Tongue (tissue), 2 donors: ENCODE measurements around the gene RNF157. TPM values are rescaled to one million over a fixed set of nuclear protein-coding genes. Genes with fewer than 3 reads are reported as not detected.
"Not testable (repeated sequence)": the region's sequence is repeated elsewhere in the genome, so short reads cannot be mapped to it uniquely, and the experiment has no call there.

Experiments used
- DNase-seq: peaks from one replicate; pipeline ENCODE4 v3.0.0-alpha.2; 2015
- total RNA-seq: library from RNA; depleted of rRNA; stranded (reverse); fragments of >200 nt; gene quantifications from one replicate; pipeline ENCODE4 v1.2.3, GENCODE V29; 2014

Gene RNF157
- total RNA-seq, 1 donor from 2014 or later: 6.7 TPM

DNA sequence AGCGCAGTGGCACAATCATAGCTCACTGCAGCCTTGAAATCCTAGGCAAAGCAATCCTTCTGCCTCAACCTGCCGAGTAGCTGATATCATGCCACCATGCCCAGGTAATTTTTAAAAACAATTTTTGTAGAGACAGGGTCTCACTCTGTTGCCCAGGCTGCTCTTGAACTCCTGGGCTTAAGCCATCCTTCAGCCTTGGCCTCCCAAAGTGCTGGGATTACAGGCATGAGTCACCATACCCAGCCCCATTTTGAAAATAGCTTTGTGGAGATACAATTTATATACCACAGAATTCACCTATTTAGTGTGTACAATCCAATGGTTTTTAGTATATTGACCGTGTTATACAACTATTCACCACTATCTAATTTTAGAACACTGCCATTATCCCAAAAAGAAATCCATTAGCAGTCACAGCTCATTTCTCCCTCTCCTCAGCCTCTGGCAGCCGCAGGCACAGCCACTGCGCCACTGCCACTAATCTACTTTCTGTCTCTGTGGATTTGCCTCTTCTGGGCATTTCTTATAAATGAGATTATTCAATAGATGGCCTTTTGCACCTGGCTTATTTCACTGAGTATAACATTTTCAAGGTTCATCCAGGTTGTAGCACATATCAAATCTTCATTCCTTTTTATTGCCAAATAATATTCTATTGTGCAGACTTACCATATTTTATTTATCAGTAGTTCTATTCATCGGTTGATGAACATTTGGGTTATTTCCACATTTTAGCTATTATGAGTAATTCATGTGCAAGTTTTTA lies 6.5 kb downstream of the RNF157 start:
- DNase-seq: no peak

DNA sequence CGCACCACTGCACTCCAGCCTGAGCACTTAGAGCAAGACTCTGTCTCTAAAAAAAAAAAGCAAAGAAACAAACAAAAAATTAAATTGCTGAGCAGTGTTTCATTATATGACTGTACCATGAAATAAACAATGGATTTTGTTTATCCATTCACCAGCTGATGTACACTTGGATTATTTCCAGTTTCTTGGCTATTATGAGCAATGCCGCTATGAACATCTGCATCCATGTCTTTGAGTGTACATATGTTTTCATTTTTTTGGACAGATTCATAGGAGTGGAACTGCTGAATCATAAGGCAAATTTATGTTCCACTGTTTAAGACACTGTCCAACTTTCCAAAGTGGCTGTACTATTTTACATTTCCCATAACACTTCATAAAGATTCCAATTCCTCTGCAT lies 8.0 kb downstream of the RNF157 start:
- peak; percentile 74 for DNase-seq

DNA sequence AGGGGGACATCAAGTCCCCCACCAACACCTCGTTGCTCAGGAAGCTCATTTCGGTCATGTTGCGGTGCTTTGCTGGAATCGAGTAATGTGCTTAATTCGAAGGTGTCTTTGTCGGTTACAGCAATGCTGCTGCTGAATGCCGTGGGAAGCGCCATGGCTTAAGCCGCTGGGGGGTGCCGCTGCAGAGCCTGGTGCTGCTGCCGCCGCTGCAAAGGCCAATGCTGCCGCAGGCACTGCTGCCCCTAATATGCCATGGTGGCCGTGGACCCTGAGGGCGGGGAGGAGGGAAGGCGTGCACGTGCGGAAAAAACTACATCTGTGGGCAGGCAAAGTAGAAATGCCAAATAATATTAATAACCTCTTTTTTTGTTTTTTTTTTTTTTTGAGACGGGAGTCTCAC lies 13.5 kb downstream of the RNF157 start:
- not testable (repeated sequence) for DNase-seq

DNA sequence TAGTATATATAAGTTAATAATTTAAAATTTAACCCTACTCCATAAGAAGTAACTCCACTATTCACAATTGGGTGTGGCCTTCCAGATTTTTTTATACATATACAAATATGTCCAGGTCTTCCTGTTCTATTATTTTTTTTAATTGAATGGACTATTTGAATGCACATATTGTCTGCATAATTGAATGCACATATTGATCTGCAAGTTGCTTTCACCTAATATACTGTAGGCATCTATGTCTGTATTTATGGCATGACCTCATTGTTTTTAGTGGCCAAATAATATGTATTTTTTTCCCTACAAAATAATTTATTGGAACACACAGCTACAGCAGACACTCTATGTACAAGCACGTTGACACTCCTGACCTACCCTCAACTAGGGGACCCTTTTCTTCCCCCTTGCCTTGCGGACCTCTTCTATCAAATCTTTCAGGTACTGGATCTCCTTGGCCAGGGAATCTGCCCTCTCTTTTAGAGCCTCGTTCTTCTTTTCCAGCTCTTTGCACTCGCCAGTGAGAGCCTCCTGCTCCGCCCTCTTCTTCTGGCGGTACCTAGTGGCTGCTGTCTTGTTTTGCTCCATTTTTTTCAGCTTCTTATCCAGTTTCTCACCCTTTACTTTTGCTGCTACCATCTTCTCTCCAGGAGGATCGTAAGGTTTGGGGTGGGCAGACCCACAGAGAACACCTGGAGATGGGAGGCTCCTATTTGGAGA lies 14.8 kb downstream of the RNF157 start:
- not testable (repeated sequence) for DNase-seq

DNA sequence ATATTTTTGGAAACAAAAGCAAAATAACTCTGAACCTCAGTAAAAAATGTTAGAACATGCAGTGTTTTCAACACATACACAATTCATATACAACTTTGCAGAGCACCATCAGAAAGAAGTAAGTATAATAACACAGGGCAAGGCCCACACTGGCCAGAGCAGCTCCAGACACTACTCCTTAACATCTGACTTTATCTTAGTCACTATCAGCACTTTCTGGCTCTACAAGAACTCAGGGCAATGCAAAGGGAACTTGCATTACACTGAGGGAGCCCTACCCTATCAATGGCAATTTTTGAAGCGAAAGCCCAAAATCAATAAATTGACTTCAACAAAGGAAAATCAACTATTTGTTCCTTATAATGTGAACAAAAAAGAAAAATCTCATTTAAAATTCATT lies 16.5 kb downstream of the RNF157 start:
- DNase-seq: no peak

DNA sequence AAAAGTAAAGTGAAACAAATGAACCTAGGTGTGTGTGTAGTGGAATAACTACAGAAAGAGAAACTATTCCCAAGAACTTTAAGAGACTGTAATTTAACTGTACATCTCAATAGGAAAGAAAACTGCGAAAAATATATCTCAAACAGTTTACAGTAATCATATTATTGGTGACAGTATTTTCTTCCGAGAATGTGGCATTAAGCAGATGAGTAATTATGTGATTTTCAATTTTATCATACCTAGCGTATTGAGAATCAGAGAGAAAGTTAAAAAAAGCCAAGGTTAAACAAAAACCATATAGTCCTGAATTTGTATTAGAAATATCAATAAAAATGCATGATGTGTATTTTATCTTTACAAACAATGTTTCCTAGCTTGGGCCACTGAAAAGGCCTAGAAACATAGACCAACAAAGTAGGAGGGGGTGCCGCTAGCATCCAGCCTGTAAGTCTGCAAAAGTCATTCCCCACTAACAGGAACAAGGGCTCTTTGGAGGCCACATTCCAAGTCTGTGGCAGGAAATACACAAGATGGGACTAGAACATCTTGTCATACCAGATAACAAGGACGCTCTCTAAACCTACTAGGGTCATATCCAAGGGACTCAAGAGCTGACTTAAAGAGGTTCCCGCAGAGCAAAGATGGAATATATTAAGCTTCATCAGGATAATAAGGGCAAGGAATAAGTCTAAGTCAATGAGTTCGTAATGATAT lies 20.5 kb downstream of the RNF157 start:
- no peak for DNase-seq

DNA sequence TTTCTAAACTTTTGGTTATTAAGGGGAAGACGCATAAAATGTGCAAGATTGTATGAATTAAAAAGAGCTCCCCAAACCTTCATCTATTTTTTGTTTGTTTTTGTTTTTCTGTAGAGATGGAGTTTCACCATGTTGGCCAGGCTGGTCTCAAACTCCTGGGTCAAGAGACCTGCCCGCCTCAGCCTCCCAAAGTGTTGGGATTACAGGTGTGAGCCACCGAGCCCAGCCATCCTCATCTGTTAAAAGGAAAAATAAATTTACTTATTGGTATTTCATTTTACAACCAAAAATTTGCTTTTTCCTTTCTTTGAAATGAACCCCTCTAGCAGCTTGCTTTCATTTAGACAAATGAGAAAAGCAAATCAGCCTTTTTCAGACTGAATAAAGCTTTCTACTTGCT lies 23.2 kb downstream of the RNF157 start:
- no peak for DNase-seq

DNA sequence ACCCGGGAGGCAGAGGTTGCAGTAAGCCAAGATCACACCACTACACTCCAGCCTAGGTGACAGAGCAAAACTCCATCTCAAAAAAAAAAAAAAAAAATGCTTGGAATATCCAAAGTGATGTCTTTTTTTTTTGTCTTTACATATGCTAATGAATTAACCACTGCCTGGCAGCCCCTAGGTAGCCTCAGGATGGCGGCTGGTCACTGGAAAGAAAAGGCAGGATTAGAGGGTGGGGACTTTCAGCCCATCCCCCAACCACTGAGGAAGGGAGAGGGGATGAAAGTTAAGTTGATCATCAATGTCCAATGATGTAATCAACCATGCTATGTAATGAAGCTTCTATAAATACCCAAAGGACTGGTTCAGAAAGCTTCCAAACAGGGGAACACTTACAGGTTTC lies 26.8 kb downstream of the RNF157 start:
- DNase-seq: no peak

DNA sequence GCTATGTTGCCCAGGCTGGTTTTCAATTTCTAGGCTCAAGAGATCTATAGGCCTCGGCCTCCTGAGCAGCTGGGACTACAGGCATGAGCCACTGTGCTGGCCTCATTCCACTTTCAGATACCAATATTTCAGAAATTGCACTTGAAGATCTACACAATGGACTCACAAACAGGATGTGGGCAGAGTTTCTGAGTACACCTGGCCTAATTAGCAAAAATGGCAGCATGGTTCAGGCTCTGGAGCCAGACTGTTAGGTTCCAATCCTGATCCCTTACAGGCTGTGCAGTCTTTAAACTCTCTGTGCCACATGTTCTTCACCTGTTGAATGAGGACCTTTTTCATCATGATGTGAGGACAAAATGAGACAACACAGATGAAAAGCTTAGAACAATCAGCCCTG lies 32.2 kb downstream of the RNF157 start:
- DNase-seq: no peak

DNA sequence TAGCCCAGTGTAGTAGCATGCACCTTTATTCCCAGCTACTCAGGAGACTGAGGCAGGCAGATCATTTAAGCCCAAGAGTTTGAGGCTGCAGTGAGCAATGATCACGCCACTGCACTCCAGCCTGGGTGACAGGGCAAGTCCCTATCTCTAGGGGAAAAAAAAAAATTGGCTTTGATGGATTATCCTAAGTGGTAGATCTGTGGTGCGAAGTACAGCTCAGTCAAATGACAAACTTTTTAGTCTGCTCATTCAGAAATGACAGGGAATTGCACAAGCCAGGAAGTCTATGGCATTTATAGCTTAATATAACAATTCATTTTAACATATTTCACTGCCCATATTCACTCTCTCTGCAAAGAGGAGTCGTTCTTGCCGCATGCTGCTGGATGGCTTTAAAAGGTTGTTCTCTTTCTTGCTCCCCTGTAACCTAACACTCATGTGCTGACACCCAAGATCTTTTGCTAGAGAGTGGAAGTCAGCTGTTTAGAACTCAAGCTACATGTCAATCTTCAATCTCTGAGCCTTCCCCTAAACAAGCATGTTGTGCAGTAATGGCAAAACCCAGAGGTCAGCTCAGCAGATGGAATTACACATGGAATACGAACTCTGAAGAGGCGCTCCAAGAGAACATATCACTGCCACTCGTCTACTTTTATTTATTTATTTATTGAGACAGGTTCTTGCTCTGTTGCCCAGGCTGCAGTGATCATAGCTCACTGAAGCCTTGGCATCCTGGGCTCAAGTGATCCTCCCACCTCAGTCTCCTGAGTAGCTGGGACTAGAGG lies 32.8 kb downstream of the RNF157 start:
- peak; percentile 38 for DNase-seq

DNA sequence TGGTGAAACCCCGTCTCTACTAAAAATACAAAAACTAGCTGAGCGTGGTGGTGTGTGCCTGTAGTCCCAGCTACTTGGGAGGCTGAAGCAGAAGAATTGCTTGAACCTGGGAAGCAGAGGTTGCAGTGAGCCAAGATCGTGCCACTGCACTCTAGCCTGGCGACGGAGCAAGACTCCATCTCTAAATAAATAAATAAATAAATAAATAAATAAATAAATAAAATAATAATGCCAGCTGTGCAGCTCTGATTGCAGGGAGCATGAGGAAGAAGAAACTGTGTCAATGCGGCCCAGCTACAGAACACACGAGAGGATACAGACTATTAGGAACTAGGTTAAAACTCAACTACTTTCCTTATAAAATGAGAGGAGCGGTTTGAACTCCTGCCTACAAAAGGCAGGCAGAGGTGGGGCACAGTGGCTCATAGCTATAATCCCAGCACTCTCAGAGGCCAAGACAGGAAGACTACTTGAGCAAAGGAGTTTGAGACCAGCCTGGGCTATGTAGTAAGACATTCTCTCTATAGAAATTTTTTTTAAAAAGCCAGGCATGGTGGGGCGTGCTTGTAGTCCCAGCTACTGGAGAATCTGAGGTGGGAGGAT lies 34.6 kb downstream of the RNF157 start:
- not testable (repeated sequence) for DNase-seq

DNA sequence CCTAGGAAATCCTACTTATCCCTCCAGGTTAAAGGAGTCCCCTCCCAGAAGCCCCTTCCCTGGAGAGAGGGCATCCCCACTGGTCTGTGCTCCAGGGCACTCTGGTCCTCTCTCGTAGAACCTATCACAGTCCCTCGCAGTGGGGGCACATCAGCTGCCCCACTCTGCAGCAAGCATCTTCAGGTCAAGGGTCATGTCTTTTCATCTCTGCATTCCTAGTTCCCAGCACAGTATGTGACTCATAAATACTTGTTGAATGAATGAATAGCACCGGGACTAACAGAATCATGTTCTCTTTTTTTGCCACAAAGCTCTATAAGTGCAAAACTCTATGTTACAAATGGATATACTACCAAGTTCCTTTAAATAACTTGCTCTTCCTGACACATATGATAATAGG lies 36.0 kb downstream of the RNF157 start:
- DNase-seq: no peak

DNA sequence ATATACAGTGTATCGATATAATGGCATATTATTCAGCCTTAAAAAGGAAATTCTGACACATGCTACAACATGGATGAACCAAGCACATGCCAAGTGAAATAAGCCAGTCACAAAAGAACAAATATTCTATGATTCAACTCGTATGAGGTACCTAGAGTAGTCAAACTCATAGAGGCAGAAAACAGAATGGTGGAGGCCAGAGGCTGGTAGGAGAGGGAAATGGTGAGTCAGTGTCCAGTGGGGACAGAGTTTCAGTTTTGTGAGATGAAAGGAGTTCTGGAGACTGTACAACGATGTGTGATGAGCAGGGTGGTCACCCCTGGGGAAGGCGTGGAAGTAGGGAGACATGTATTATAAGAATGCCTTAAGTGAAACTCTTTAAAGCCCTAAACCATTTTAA lies 39.9 kb downstream of the RNF157 start:
- no peak for DNase-seq

DNA sequence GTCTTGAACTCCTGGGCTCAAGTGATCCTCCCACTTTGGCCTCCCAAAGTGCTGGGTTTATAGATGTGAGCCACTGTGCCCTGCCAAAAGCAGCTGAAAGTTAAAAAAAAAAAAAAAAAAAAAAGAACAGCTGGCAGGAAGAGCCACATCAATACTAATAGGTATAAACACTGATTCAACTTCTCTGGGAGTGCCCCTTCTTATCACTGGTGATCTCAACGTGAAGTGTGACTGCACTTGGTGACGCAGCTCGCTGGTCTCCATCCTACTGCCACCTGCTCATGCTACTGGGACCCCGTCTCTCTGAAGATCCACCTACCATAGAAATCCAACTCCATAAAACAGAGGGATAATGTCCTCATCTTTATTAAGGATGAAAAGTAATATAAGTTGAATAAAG lies 40.8 kb downstream of the RNF157 start:
- DNase-seq: no peak

DNA sequence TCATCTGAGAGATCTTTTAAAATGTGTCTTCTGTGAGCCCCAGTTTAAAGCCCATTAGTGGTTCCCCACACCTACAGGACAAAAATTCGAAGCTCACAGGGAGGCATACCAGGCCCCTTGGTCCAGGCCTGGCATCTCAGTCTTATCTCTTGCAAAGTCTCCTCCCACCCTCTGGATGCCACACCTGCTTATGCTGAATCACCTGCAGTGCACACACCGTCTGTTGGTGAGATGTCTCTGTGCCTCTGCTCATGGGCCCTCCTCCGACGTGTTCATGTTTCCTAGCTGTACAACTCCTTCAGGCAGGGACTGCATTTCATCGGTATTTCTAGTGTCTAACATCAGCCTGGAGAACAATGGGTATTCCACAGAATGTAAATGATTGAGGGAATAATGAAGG lies 41.6 kb downstream of the RNF157 start:
- no peak for DNase-seq

DNA sequence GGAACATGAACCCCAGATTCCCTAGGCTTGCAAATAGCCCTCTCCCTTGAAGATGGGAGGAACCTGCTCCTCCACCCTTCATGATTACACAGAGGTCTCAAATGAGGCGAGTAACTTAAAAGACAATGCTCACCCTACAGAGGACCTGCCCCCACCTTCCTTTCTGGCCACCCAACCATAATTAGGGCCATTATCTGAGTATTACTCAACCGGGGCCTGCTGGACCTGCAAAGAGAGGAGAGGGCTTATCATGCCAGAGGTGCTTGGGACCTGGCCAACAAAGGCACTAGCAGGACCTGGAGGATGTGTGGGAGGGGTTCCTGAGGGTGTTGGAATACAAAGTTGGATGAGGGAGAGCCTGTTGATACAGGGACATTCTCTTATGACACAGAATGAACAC lies 42.4 kb downstream of the RNF157 start:
- no peak for DNase-seq

DNA sequence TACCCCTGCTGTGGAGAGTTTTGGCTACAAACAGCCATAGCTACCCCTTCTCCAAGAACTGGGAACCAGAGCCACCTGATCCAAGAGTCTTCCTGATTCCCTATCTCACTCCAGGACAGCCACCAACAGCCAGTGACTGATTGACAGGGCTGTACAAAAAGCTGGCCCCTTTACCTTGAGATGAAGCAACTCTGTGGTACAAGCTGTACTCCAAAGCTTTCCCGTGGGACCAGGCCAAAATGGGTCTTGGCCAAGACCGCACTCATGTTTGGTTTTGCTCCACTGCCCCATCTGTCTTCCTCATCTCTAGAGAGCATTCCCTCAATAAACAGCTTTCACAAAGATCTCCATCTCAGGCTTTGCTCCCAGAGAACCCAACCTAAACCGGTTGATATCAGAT lies 43.6 kb downstream of the RNF157 start:
- no peak for DNase-seq

DNA sequence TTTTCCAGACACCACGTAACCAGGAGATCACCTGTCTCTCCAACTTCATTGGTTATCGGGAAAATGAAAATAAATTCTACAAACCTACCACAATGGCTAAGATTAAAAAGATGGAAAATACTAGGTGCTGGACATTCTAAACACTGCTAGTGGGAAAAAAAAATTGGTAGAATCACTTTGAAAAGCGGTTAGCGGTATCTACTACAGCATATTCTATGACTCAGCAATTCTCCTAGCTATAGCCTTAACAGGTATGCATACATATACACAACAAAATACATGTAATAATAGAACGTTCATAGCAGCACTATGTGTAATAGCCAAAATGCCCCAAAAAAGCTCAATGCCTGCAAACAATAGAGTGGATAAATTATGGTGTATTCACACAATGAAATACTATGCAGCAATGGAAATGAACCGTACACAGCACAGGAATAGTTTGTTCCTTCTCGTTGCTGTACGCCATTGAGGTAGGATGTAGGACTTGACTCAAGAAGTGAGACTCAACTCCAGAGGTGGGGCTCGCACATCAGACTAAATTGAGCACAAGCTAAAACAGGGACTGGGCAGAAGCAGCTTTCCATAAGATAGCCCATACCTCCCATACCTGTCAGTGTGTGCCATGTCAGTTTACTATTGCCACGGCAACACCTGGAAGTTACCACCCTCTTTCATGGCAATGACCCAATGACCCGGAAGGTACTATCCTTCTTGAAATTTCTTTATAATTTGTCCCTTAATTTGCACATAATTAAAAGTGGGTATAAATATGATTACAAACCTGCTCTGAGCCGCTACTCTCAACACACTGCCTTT lies 44.8 kb downstream of the RNF157 start:
- no peak for DNase-seq

DNA sequence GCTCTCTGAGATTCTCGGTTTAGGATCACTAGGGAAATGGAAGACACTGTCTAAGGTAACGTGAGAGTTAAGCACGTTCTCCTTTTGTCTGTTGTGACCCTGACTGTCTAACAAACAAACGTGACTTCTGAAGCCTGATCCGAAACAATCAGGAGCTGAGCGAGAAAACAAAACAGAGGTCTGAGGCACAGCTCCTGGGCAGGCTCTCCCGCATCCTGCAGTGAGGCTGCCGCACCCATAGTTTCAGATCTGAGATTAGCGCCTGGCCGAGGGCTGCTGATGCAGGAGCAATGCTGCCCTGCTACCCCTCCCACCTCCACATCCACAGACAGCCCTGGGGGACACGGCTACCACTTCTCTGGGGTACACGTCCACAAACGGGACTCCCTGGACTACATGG lies 46.7 kb downstream of the RNF157 start:
- no peak for DNase-seq

DNA sequence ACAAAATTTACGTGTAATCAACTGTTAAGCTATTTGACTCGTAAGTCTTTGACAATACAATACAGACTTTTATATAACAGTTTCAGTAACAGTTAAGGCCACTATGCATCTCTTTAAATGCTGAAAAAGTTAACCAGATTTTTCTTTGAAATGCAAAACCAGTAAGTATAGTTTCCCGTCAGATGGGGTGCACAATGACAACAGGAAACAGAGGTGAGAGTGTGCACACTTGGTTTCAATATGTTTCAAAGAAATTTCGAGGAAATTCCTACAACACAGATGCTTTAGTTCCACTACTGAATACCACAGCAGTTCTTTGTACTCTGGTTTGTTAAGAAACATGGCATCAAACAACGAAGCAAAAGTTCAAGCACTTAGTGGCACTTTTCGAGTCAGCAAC lies 48.4 kb downstream of the RNF157 start:
- peak; percentile 15 for DNase-seq

DNA sequence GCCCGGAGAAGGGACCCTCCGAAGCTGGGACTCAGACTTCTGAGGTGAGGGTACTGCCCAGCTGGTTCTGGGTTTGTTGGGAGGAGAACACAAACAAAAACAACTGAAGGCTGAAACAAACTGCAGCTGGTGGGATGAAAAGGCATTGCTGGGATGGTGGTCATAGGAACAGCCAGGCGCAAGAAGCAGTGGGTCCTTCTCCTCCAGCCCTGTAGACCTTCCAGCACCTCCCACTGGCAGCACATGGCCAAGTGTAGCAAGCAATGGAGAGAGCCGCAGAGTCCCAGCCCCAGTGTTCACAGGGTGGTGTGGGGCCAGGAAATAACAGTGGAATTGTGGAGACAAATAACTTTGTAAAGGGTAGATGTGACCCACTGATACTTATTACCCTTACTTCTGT lies 50.6 kb downstream of the RNF157 start:
- DNase-seq: no peak
